ENCODE measurements around the gene HOXD9.

DNA sequence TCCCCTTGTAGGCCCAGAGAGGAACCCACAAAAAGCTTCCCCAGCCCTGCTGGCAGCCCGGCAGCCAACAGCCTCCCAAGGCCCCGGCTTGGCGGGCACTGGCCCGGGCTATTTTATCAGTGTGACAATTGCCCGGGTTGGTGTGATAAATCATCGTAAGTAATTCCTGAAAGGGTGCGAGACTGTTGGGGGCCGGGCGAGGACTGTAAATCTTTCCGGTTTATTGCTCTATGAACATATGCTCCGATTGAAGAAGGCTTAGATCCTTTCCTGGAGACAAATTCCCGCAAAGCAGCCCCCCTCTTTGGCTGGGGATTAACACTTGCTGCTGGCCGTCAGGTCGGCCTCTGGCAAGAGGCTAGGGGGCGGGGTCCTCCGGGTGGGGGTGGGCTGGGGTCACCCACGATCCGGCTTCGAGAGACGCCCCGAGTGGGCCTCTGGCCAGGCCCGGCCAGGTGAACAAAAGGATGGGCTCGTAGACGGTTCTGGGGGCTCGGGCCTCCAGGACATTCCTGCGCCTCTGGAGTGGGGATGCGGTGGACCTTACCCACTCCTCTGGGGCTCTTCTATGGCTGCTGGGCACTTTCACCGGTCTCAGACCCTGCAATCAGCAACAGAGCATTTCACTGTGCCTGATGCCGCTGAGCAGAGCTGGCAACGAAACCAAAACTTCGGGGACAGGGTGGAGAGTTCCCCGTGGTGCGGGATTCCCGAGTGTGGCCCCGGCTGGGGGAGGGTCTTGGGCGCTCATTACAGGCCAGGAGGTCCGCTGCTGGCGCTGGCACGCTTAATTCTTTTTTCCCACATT lies 36.5 kb downstream of the HOXD9 start:
- TF ChIP-seq POLR2AphosphoS5 (IDR thresholded peaks at IDR 0.05), result no peak
- TF ChIP-seq, protein P1, sequence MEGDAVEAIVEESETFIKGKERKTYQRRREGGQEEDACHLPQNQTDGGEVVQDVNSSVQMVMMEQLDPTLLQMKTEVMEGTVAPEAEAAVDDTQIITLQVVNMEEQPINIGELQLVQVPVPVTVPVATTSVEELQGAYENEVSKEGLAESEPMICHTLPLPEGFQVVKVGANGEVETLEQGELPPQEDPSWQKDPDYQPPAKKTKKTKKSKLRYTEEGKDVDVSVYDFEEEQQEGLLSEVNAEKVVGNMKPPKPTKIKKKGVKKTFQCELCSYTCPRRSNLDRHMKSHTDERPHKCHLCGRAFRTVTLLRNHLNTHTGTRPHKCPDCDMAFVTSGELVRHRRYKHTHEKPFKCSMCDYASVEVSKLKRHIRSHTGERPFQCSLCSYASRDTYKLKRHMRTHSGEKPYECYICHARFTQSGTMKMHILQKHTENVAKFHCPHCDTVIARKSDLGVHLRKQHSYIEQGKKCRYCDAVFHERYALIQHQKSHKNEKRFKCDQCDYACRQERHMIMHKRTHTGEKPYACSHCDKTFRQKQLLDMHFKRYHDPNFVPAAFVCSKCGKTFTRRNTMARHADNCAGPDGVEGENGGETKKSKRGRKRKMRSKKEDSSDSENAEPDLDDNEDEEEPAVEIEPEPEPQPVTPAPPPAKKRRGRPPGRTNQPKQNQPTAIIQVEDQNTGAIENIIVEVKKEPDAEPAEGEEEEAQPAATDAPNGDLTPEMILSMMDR (IDR thresholded peaks at IDR 0.05), result no peak
